Measurements from ENCODE around the gene UNG.

DNA sequence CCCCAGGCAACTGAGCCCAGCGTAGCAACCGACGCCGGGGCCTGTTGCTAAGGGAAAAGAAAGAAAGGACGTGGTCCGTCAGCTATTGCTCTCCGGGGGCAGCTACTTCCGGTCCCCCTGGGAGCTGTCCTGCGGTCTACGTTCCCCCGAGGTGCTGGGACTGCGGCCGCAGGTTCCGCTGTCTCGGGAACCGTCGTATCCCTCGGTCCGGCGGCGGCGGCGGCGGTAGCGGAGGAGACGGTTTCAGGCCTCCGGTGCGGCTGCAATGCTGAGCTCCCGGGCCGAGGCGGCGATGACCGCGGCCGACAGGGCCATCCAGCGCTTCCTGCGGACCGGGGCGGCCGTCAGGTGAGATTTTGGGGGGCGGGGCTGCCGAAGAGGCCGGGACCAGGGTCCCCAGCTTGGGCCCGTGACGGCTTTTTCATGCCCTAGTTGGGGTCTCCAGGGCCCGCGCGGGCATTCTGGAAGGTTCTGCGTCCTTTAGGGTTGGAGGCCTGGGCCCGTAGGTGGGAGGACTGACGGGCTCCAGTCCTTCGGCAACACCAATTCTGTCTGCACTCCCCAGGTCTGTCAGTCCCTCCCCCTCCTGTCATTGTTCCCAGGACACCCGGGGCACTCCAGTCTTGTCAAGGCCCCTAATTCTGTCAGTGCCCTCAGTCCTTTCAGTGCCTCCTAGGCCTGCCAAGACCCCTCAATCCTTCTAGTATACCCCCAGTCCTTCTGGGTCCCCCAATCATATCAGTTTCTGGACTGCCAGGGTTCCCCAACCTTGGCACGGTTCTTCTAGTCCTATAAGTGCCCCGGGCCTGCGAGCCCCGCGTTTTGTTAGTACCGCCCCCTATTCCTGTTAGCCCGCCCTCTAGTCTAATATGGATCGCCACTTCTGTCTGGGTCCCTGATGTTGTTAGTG lies 44.7 kb upstream of the UNG start, which contains the start of gene USP30:
- TF ChIP-seq CTCF (IDR thresholded peaks at IDR 0.05) (peak in 2 of 4 experiments; percentile 34 to 37), POLR2A (IDR thresholded peaks at IDR 0.05) (peak in 1 of 2 donors; percentile 41)
